ENCODE results near the gene SARNP. TPM values are rescaled to one million over a fixed set of nuclear protein-coding genes. Genes with fewer than 3 reads are reported as not detected.

Gene SARNP
- total and polyA plus RNA-seq, 7 donors, result 38.3 to 98.0 (median 52.6) TPM

- intact Hi-C loops (cut with DNase I), result no loop called here
- Histone ChIP-seq H3K27me3 (ENCODE audit: insufficient read depth in 3 of 3, low read length in 2 of 3) (no peaks in the 10 kb centered on the region), H3K36me3 (ENCODE audit: insufficient read depth in 1 of 2, low read depth in 1 of 2) (peaks cover 9 to 92% of the 10 kb centered on the region in 2 donors), H3K4me3 (no peak overlapping the region), H3K9me3 (no peaks in the 10 kb centered on the region), H3K4me1 (no peaks in the 10 kb centered on the region), H3K27ac (no peak overlapping the region)
- ATAC-seq (peak in 1 of 4 donors; percentile 53), DNase-seq (no peak)
- peak; percentile 50 for TF ChIP-seq CTCF (IDR thresholded peaks at IDR 0.05)
- 43 to 55% (median 54%) methylated on average over 5 of the region's 5 CpGs for WGBS, 3 donors
These were observed 20.5 kb downstream of the SARNP start for GRCh38 chr12:55797068-55797467.

DNA sequence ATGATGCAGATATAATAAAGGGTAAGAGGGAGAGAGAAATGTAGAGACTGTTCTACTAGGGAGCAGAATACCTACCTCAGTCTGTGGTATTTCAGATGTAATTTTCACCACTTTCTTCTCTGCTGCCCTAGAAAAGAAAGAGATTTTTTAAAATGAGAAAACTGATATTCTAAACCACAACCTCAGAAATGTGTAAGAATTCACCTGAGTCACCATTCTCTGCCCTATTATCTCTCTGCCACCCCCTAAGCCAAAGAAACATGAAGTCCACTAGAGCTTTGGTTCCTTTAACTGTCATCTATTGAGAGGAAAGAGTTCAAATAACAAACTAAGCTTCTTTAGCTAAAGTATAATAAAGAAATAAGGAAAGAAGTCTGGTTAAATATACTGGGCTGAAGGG lies 21.6 kb downstream of the SARNP start:
- Histone ChIP-seq H3K9me3 (no peaks in the 10 kb centered on the region), H3K4me3 (no peak overlapping the region), H3K27ac (no peak overlapping the region), H3K4me1 (no peaks in the 10 kb centered on the region), H3K36me3 (ENCODE audit: insufficient read depth in 1 of 2, low read depth in 1 of 2) (peaks cover 9 to 92% of the 10 kb centered on the region in 2 donors), H3K27me3 (ENCODE audit: insufficient read depth in 3 of 3, low read length in 2 of 3) (no peaks in the 10 kb centered on the region)
- intact Hi-C loops (cut with DNase I), result no loop called here
- no peak for DNase-seq
- no peak for TF ChIP-seq CTCF (IDR thresholded peaks at IDR 0.05)
- no peak for ATAC-seq

DNA sequence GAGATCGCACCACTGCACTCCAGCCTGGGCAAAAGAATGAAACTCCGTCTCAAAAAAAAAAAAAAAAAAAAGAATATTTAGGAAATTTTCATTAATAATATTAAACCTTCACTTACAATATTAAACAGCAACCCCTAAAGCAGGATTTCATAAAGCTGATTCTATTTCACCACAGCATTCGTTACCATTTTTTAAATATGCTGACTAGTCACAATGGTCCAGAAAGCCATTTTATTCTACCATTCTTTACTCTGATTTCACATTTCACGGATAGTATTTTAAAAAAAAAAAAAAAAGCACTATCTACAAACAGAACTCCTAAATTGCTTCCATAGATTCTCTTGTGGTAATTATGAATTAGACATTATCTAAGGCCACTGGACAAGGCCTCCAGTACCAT lies 27.6 kb downstream of the SARNP start:
- DNase-seq, result no peak

GRCh38 chr12:55789171-55789570 lies 28.4 kb downstream of the SARNP start:
- Histone ChIP-seq H3K4me3 (no peak overlapping the region), H3K9me3 (no peaks in the 10 kb centered on the region), H3K27ac (no peak overlapping the region), H3K36me3 (ENCODE audit: insufficient read depth in 1 of 2, low read depth in 1 of 2) (peaks cover 15 to 100% of the 10 kb centered on the region in 2 donors), H3K27me3 (ENCODE audit: insufficient read depth in 3 of 3, low read length in 2 of 3) (no peaks in the 10 kb centered on the region), H3K4me1 (no peaks in the 10 kb centered on the region)
- no peak for TF ChIP-seq CTCF (IDR thresholded peaks at IDR 0.05)
- 89 to 92% (median 91%) methylated on average over 2 of the region's 2 CpGs for WGBS, 3 donors
- intact Hi-C loops (cut with DNase I), result no loop called here
- DNase-seq (no peak), ATAC-seq (no peak)

More for the DNA sequence above, 27.6 kb downstream of the SARNP start:
- H3K27ac ChIP-seq, result no peak overlapping the region
- WGBS, 3 donors, result 91 to 94% (median 93%) methylated on average over 3 to 4 of the region's 4 CpGs
- H3K27me3 ChIP-seq (ENCODE audit: insufficient read depth in 3 of 3, low read length in 2 of 3), result no peaks in the 10 kb centered on the region
- no peak overlapping the region for H3K4me3 ChIP-seq
- peaks cover 14 to 100% of the 10 kb centered on the region in 2 donors for H3K36me3 ChIP-seq (ENCODE audit: insufficient read depth in 1 of 2, low read depth in 1 of 2)
- no peak for TF ChIP-seq CTCF (IDR thresholded peaks at IDR 0.05)
- H3K9me3 ChIP-seq, result no peaks in the 10 kb centered on the region
- intact Hi-C loops (cut with DNase I), result no loop called here
- ATAC-seq, result no peak
- no peaks in the 10 kb centered on the region for H3K4me1 ChIP-seq

DNA sequence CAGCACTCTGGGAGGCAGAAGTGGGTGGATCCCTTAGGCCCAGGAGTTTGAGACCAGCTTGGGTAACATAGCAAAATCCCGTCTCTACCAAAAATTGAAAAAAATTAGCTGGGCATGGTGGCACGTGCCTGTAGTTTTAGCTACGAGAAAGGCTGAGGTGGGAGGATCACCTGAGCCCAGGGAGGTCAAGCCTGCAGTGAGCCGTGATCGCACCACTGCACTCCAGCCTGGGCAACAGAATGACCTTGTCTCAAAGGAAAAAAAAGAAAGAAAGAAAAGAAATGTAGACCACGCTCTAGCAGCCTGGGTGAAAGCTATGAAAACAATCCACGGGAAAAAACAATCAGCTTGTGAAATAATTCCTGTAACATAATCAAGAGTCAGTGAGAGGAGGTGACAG lies 29.0 kb downstream of the SARNP start:
- no peaks in the 10 kb centered on the region for H3K4me1 ChIP-seq
- H3K4me3 ChIP-seq, result no peak overlapping the region
- no peak for ATAC-seq
- intact Hi-C loops (cut with DNase I), result no loop called here
- H3K9me3 ChIP-seq, result no peaks in the 10 kb centered on the region
- DNase-seq, result no peak
- no peaks in the 10 kb centered on the region for H3K27me3 ChIP-seq (ENCODE audit: insufficient read depth in 3 of 3, low read length in 2 of 3)
- WGBS, 3 donors, result 90 to 93% (median 92%) methylated on average over 7 of the region's 7 CpGs
- TF ChIP-seq CTCF (IDR thresholded peaks at IDR 0.05), result no peak
- no peak overlapping the region for H3K27ac ChIP-seq
- peaks cover 19 to 100% of the 10 kb centered on the region in 2 donors for H3K36me3 ChIP-seq (ENCODE audit: insufficient read depth in 1 of 2, low read depth in 1 of 2)

Data from psoas muscle (tissue), 8 donors.